Mesodermal cell (in vitro differentiated cells): ENCODE data around the gene KRT84.

Experiments used
- H3K27ac ChIP-seq: 2 replicates; pipeline ENCODE4 v1.7.0; 2013; ENCODE audit warnings: mild to moderate bottlenecking, low read depth, low read length, moderate library complexity; ENCODE audit not compliant: severe bottlenecking
- H3K36me3 ChIP-seq: 2 replicates; pipeline ENCODE4 v1.7.1; 2013; ENCODE audit warnings: mild to moderate bottlenecking, low read length, moderate library complexity; ENCODE audit not compliant: control insufficient read depth, insufficient read depth
- H3K4me1 ChIP-seq: one replicate; pipeline ENCODE4 v1.7.1; 2013; ENCODE audit warnings: mild to moderate bottlenecking, low read length; ENCODE audit not compliant: insufficient read depth, control insufficient read depth, poor library complexity, severe bottlenecking
- H3K4me3 ChIP-seq: 2 replicates; pipeline ENCODE4 v1.7.0; 2013; ENCODE audit warnings: low read length, control low read depth, mild to moderate bottlenecking; ENCODE audit not compliant: insufficient read depth, poor library complexity, severe bottlenecking; ENCODE audit errors: extremely low read depth
- H3K9me3 ChIP-seq: 2 replicates; pipeline ENCODE4 v1.7.1; 2013; ENCODE audit warnings: mild to moderate bottlenecking, low read length, moderate library complexity; ENCODE audit not compliant: control insufficient read depth
- WGBS, 2 experiments: methylation state at CpG; one replicate each; pipeline ENCODE4 v1.1.5; 2013; ENCODE audit warnings: missing lambda C conversion rate in 2 of 2; ENCODE audit not compliant: insufficient coverage in 2 of 2; 5-methylcytosine and 5-hydroxymethylcytosine counted together

KRT84 gene

DNA sequence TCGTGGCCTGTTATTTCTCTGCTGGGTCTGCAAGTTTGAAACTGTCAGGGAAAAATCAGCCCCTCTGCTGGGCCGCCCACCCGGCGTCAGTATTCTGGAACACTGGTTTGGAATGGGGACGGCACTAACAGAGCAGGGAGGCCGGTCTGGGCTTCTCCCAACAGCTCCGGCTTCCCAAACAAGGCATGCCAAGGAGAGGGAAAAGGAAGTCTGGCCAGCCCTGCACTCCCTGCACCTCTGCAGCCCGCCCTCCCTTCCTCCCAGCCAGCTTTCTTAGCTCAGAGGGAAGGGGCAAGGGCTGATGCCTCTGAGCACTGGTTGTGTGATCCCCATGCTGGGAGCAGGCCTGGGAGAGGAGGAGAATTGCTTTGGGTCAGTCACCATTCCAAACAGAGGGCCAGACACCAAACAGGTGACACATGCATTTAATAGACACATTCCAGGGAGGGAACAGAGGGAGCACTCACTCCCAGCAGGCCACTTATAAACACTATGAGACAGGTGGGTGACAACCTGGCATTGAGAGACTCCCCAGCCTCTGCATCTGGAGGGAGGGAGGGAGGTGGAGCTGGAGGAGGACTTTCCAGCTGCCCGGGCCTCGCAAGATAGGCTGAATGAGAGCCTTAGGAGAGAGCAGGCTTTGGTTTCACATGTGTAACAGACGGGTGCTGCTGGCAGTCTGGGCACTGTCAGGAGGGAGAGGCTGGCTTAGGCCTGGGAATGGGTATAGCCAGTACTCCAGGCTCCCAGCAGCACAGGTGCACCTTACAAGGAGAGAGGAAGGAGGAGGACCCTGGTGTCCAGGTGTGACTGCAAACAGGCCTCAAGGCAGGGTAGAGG lies 38.4 kb upstream of the KRT84 start:
- H3K27ac ChIP-seq: peak overlapping the region; percentile 73
- peaks cover 8% of the 10 kb centered on the region for H3K4me1 ChIP-seq
- no peaks in the 10 kb centered on the region for H3K9me3 ChIP-seq
- no peaks in the 10 kb centered on the region for H3K36me3 ChIP-seq
- WGBS, 2 experiments: 86 to 96% methylated on average over 6 of the region's 11 CpGs
- H3K4me3 ChIP-seq: no peak overlapping the region

DNA sequence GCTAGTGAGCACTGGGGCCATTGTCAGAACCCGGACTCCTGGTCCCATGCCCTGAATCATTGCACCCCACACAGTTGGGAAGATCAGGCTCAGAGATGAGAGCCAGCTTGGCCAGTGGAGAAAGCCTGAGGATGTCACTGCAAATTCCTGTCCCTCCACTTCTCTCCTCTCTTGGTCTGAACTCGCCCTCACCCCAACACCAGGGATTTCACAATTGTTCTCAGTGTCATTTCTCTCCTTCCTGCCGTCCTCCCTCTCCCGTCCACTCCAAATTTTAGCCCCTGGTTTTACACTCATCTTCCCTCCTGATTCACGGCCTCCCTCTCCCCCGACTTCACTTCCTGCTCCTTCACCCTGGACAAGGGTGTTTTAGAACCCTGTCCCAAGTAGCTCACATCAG lies 37.6 kb upstream of the KRT84 start:
- 82 to 84% methylated on average over 5 to 6 of the region's 6 CpGs for WGBS, 2 experiments
- Histone ChIP-seq H3K27ac (peak overlapping the region; percentile 73), H3K4me3 (no peak overlapping the region), H3K4me1 (peaks cover 8% of the 10 kb centered on the region), H3K36me3 (no peaks in the 10 kb centered on the region), H3K9me3 (no peaks in the 10 kb centered on the region)

DNA sequence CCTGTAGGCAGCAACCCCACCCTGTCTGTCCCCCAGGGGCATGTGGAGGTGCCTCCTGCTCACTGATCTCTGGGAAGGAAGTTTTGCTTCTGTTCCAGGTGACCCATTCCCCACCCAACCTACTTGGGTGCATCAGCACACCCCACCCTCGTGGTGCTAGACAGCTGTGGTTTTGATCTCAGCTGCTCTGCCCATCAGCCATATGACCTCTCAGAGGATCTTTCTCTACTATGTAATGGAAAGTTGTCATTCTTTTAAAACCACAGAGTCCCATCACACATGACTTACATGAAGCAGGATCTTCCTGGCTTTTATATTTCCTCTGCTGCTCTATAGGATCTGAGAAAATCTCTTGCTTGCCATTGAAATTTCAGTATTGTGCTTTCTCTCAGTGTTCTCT lies 34.2 kb upstream of the KRT84 start:
- peaks cover 4% of the 10 kb centered on the region for H3K4me1 ChIP-seq
- no peak overlapping the region for H3K27ac ChIP-seq
- no peaks in the 10 kb centered on the region for H3K9me3 ChIP-seq
- no peak overlapping the region for H3K4me3 ChIP-seq
- no CpG with 5 or more reads among the region's 1 CpG for WGBS, 2 experiments
- H3K36me3 ChIP-seq: no peaks in the 10 kb centered on the region

DNA sequence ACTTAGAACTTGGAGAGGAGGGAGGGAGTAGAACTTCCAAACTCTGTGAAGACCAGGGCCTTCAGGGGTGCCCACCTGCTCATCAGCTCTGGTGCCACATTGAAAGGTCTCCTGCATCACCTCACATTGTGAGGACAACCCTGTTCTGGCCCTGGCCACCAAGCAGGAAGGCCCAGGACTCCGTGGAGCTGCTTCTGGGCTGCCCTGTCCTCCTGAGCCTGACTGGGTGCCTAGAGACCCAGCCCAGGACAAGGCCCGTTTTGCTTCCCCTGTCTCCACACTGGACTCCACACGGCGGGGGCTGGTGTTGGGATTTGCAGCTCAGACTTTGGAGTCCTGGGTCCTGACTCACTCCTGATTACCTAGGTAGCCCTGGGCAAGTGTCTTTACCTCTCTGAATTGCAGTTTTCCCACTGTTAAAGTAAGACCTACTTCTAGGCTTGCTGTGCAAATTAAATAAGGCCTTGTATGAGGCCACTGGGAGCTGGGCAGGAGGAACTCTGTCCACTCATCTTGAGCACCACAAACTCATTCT lies 33.2 kb upstream of the KRT84 start:
- no peaks in the 10 kb centered on the region for H3K4me1 ChIP-seq
- H3K27ac ChIP-seq: no peak overlapping the region
- H3K4me3 ChIP-seq: no peak overlapping the region
- WGBS, 2 experiments: 87 to 90% methylated on average over 4 of the region's 4 CpGs
- H3K9me3 ChIP-seq: no peaks in the 10 kb centered on the region
- no peaks in the 10 kb centered on the region for H3K36me3 ChIP-seq

DNA sequence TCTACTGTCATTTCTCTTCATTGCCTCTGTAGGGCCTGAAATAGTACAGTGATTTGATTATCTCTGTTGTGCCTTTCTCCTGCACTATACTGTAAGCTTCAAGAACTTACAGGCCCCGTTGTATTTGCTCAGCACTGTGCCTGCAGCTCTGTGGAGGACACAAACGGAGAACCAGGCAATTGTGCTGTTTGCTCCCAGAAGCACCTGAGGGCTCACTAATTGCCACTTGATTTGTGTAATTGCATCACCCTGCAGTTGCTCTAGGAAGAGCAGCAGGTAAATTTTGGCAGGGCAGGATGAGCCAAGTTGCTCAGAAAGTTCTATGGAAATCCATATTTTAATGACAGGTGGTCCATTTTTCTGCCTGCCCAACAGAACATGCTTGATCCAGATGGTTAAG lies 32.3 kb upstream of the KRT84 start:
- Histone ChIP-seq H3K4me3 (no peak overlapping the region), H3K4me1 (no peaks in the 10 kb centered on the region), H3K9me3 (no peaks in the 10 kb centered on the region), H3K27ac (no peak overlapping the region), H3K36me3 (no peaks in the 10 kb centered on the region)
- WGBS, 2 experiments: 84 to 92% methylated on average over 2 of the region's 2 CpGs

DNA sequence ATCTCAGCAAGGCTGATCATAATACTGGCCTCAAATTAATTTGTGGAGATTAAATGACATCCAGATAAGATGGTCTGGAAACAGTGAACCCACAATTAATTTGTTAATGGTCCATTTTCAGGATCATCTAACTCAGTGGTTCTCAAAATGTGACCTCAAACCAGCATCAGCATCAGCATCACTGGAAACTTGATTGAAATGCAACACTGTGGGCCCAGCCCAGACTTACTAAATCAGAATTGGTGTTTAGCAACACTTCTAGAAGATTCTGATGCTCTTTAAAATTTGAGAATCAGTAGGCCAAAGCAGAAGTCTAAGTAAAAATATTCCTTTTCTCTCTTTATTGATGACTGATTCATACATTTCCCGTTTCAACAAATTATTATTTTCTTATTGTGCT lies 31.3 kb upstream of the KRT84 start:
- Histone ChIP-seq H3K27ac (no peak overlapping the region), H3K36me3 (no peaks in the 10 kb centered on the region), H3K4me3 (no peak overlapping the region), H3K4me1 (no peaks in the 10 kb centered on the region), H3K9me3 (no peaks in the 10 kb centered on the region)
- 67 to 100% methylated on average over 1 of the region's 1 CpG for WGBS, 2 experiments

DNA sequence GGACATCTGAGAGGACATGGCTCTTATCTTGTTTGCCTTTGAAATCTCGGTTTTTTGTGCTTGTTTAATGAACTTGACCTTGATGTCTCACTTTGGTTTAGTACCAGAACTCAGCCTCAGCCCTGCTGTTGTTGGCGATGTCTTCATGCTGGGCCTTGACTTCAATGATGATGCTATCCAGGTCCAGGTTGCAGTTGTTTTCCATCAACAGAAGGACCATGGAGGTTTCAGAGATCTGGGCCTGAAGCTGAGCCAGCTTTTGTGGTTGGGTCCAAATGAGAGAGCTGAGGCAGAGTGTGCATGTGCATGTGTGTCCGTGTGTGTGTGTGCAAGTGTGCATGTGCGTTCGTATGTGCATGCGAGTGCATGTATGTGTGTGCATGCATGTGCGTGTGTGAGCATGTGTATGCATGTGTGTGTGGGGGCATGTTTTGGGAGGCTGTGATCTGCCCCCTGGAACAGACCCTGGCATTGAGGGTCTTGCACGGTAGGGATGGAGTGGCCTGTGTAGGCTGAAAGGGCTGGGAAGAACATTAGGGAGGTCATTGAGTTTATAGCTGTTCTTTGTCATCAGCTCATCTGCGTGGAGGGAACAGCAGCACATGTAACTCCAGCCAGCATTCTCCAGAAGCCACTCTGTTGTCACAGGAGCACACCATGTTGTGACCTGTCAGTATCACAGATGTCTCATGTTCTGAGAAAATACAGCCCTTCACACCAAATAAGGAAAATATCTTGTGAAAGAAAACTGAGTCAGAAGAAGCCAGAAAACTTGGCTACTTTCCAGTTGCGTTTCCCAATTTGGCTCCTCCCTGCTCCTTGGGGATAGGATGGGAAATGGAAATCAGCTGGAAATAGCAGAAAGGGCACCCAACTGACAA lies 30.7 kb upstream of the KRT84 start:
- Histone ChIP-seq H3K27ac (no peak overlapping the region), H3K9me3 (no peaks in the 10 kb centered on the region), H3K4me3 (no peak overlapping the region), H3K36me3 (no peaks in the 10 kb centered on the region), H3K4me1 (no peaks in the 10 kb centered on the region)
- WGBS, 2 experiments: 88 to 91% methylated on average over 6 to 10 of the region's 10 CpGs

DNA sequence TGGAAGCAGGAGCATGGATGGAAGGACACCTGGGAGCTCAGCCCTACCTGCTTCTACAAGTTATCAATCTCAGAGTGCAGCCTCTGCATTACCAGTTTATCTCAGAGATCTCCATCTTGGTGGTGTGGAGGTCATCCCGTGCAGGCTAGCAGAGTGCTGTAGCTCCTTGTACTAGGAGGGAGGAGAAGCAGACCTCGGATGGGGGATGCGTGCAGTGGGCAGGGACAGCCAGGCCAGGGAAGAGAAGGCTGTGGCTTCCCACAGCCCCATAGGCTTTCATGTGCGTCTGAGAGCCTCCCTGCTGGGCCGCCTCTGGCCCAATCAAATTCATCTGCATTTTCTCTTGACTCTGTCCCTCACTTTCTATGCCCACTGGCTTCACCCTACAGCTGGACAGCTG lies 29.5 kb upstream of the KRT84 start:
- Histone ChIP-seq H3K4me1 (no peaks in the 10 kb centered on the region), H3K4me3 (no peak overlapping the region), H3K36me3 (no peaks in the 10 kb centered on the region), H3K27ac (no peak overlapping the region), H3K9me3 (no peaks in the 10 kb centered on the region)
- WGBS, 2 experiments: 67 to 68% methylated on average over 5 of the region's 5 CpGs

DNA sequence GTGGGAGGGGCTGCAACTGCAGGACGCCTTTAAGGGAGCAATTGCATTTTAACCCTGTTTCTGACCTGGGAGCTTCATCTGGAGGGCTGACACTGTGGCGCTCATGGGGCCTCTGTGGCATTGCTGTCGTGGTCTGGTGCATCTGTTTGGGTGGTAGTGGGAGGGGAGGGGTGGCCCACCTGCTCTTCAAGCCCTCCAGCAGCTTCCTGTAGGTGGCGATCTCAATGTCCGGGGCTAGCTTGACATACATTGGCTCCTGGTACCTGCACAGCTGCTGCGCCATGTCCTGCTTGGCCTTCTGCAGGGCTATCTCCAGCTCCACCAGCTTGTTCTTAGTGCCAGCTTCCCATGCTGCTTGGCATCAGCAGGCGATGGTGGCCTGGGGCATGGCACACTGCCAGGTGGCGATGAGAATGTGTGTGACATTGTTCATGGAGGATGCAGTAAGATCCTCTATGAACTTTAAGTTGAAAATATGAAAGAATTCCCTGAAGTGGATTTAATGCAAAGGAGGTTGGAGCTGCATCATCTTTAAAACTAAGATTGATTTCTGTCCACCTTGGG lies 28.4 kb upstream of the KRT84 start:
- Histone ChIP-seq H3K36me3 (no peaks in the 10 kb centered on the region), H3K4me1 (no peaks in the 10 kb centered on the region), H3K4me3 (no peak overlapping the region), H3K9me3 (no peaks in the 10 kb centered on the region), H3K27ac (no peak overlapping the region)
- 84 to 100% methylated on average over 3 to 6 of the region's 8 CpGs for WGBS, 2 experiments

DNA sequence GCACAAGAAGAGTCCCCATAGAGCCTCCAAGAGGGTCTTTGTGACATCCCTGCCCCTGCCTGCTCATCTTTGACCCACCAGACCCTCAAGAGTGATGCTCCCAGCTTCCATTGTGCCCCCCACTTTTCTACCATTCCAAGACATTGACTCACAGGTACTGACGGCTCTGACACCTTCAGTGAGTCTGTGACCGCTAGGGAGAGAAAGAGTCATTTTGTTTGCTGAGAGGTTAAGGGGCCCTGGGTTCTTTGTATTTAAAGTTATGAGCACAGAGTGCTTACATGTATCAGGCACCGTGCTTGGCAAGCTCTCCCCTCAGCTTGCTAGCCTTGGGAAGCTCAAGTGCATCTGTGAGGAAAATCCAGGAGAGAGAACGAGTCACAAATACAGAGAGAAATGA lies 27.8 kb upstream of the KRT84 start:
- no peaks in the 10 kb centered on the region for H3K36me3 ChIP-seq
- no peaks in the 10 kb centered on the region for H3K9me3 ChIP-seq
- 62 to 81% methylated on average over 3 to 4 of the region's 4 CpGs for WGBS, 2 experiments
- H3K27ac ChIP-seq: no peak overlapping the region
- H3K4me3 ChIP-seq: no peak overlapping the region
- H3K4me1 ChIP-seq: no peaks in the 10 kb centered on the region
